Vagina (tissue), 2 donors: Measurements from ENCODE around the gene WT1.

ENCODE experiments used
- CTCF ChIP-seq, 3 experiments: fragments of 450-650 bp in 2 of 3; fragments of 200-600 bp in 1 of 3; sonication (generic) in 1 of 3; IDR thresholded peaks; one replicate each; pipeline ENCODE4 v1.5.1; 2017 to 2019; ENCODE audit warnings: antibody characterized with exemption in 3 of 3, mild to moderate bottlenecking in 2 of 3, moderate library complexity in 2 of 3
- POLR2A ChIP-seq, 2 donors: fragments of 450-650 bp; IDR thresholded peaks; one replicate each; pipeline ENCODE4 v1.6.1; 2017; ENCODE audit warnings: antibody characterized with exemption in 2 of 2, mild to moderate bottlenecking in 2 of 2, moderate library complexity in 2 of 2

- TF ChIP-seq CTCF (IDR thresholded peaks at IDR 0.05) (no peak), POLR2A (IDR thresholded peaks at IDR 0.05) (no peak)
Observed at GRCh38 chr11:32390712-32391111, 44.6 kb downstream of the WT1 start.
